Epithelial cell of proximal tubule (primary cell): Measurements from ENCODE around the gene SEMA6A. TPM values are rescaled to one million over a fixed set of nuclear protein-coding genes. Genes with fewer than 3 reads are reported as not detected.

Experiments
- DNase-seq: peaks from one replicate; pipeline ENCODE4 v3.0.0-alpha.2; 2011; ENCODE audit warnings: low read depth
- H3K4me3 ChIP-seq: 2 replicates; pipeline ENCODE4 v1.5.1; 2011; ENCODE audit warnings: low read depth, mild to moderate bottlenecking, low read length
- CTCF ChIP-seq: conservative IDR thresholded peaks from 2 replicates; pipeline ENCODE4 v1.5.1; 2012; ENCODE audit warnings: low read depth, mild to moderate bottlenecking, low read length
- total RNA-seq: library from RNA; depleted of rRNA; stranded (reverse); fragments of >200 nt; gene quantifications from 2 replicates; pipeline ENCODE4 v1.2.3, GENCODE V29; 2015

The SEMA6A gene
- total RNA-seq, 1 donor from 2014 or later, result 11.6 TPM

- no peak overlapping the region for H3K4me3 ChIP-seq
- DNase-seq, result no peak
- no peak for TF ChIP-seq CTCF
Observed at GRCh38 chr5:116466727-116467464, 107.7 kb downstream of the SEMA6A start.

GRCh38 chr5:116465411-116465810, 109.2 kb downstream of the SEMA6A start:
- H3K4me3 ChIP-seq, result no peak overlapping the region
- TF ChIP-seq CTCF, result no peak
- no peak for DNase-seq

GRCh38 chr5:116464144-116464708, 110.4 kb downstream of the SEMA6A start:
- no peak overlapping the region for H3K4me3 ChIP-seq
- no peak for DNase-seq
- TF ChIP-seq CTCF, result no peak

GRCh38 chr5:116462500-116462899, 112.1 kb downstream of the SEMA6A start:
- H3K4me3 ChIP-seq, result no peak overlapping the region
- no peak for DNase-seq
- no peak for TF ChIP-seq CTCF

- no peak for TF ChIP-seq CTCF
- no peak overlapping the region for H3K4me3 ChIP-seq
- no peak for DNase-seq
Observed at GRCh38 chr5:116459301-116459700, 115.3 kb downstream of the SEMA6A start.

GRCh38 chr5:116457062-116457461, 117.6 kb downstream of the SEMA6A start:
- no peak for TF ChIP-seq CTCF
- no peak for DNase-seq

GRCh38 chr5:116456036-116456435, 118.6 kb downstream of the SEMA6A start:
- no peak for DNase-seq
- no peak overlapping the region for H3K4me3 ChIP-seq
- no peak for TF ChIP-seq CTCF

More at GRCh38 chr5:116457062-116457461, 117.6 kb downstream of the SEMA6A start:
- H3K4me3 ChIP-seq, result no peak overlapping the region
